Ovary (tissue), 9 donors: ENCODE measurements around the gene C6orf62. TPM values are rescaled to one million over a fixed set of nuclear protein-coding genes. Genes with fewer than 3 reads are reported as not detected.

Experiments
- DNase-seq, 5 donors: peaks; one replicate each; pipeline ENCODE4 v3.0.0-alpha.2; 2019 to 2020
- H3K27ac ChIP-seq, 2 donors: fragments of 200-600 bp; one replicate each; pipeline versions ENCODE4 v1.5.1 to v1.8.0; 2019 to 2022
- H3K27me3 ChIP-seq: fragments of 200-600 bp; one replicate; pipeline ENCODE4 v1.8.0; 2022
- H3K36me3 ChIP-seq: fragments of 200-600 bp; sonication (generic); one replicate; pipeline ENCODE4 v1.5.1; 2019
- H3K4me1 ChIP-seq: one replicate; pipeline ENCODE4 v1.8.1; 2013; ENCODE audit warnings: mild to moderate bottlenecking, moderate library complexity; ENCODE audit not compliant: insufficient read depth
- H3K4me3 ChIP-seq: fragments of 200-600 bp; sonication (generic); one replicate; pipeline ENCODE4 v1.5.1; 2017
- H3K9me3 ChIP-seq, 2 donors: fragments of 200-600 bp in 1 of 2; sonication (generic) in 1 of 2; one replicate each; pipeline versions ENCODE4 v1.5.1 to v1.8.1; 2013 to 2019; ENCODE audit warnings: mild to moderate bottlenecking in 1 of 2, moderate library complexity in 1 of 2
- CTCF ChIP-seq, 3 donors: fragments of 450-650 bp in 2 of 3; fragments of 200-600 bp in 1 of 3; IDR thresholded peaks; one replicate each; pipeline versions ENCODE4 v1.5.1 to v1.8.0; 2016 to 2022; ENCODE audit warnings: antibody characterized with exemption in 3 of 3, mild to moderate bottlenecking in 1 of 3
- EP300 ChIP-seq: sonication (generic); formaldehyde crosslinking; IDR thresholded peaks from one replicate; pipeline ENCODE4 v1.6.1; 2017; ENCODE audit warnings: antibody characterized with exemption
- POLR2A ChIP-seq: fragments of 450-650 bp; IDR thresholded peaks from one replicate; pipeline ENCODE4 v1.6.1; 2017; ENCODE audit warnings: antibody characterized with exemption, mild to moderate bottlenecking, moderate library complexity
- WGBS, 3 donors: extraction: QIAGEN DNeasy Blood & Tissue Kit in 1 of 3; methylation state at CpG; one replicate each; pipeline versions ENCODE4 v1.1.5 to v1.1.7; 2013 to 2017; 5-methylcytosine and 5-hydroxymethylcytosine counted together
- intact Hi-C, 4 donors: fragments of 100-400 bp; cut with DNase I; formaldehyde crosslinking; loops; one replicate each; pipeline versions ENCODE4 v1.11.0 to v1.15.1; 2022 to 2023
- polyA plus RNA-seq, 2 donors: library from polyadenylated mRNA; stranded (reverse); fragments of 200-250 nt in 1 of 2; fragments of 350-450 nt in 1 of 2; fragmentation: Illumina TruSeq in 1 of 2; extraction: RNeasy Lipid Tissue Mini Kit (QIAGEN cat#74804) in 1 of 2; gene quantifications; one replicate each; pipeline ENCODE4 v1.2.3, GENCODE V29; 2013 to 2014
- total RNA-seq, 7 donors: library from RNA; depleted of rRNA in 2 of 7; stranded (reverse); fragments of >200 nt in 2 of 7; fragmentation: NEBNext Ultra II Directional in 3 of 7; extraction: Animal tissue kit (Norgen Biotek cat#: 25700) in 3 of 7; gene quantifications; one replicate each; pipeline versions ENCODE4 v1.1.0 to v1.2.4, GENCODE V29; 2016 to 2023
- donor health status: DM: no; HTN: no; CAD: no; lungs with moderate emphysema.
- donor health status: DM: no; HTN: no; CAD: no.
- donor health status: Bipolar disorder and iron deficiency.
- donor health status: DM: yes; HTN: yes; CAD: no.
- donor health status: DM: no; HTN: no; CAD: no.
- donor health status: DM: yes; HTN: yes; CAD: no.

The C6orf62 gene
- total and polyA plus RNA-seq, 9 donors = 40.6 to 101 (median 76.0) TPM

- intact Hi-C loops = loop anchor here in 3 of 4 donors (10.0 kb wide), 2 partner anchors 97 to 107 kb away; no protein-coding TSS in a partner anchor
- no peak overlapping the region for H3K4me3 ChIP-seq
- no peaks in the 10 kb centered on the region for H3K4me1 ChIP-seq
- no peaks in the 10 kb centered on the region for H3K36me3 ChIP-seq
- H3K9me3 ChIP-seq = no peaks in the 10 kb centered on the region
- TF ChIP-seq POLR2A = no peak
- no peak for TF ChIP-seq CTCF (IDR thresholded peaks at IDR 0.05)
- TF ChIP-seq EP300 = no peak
- H3K27ac ChIP-seq = no peak overlapping the region
- DNase-seq = no peak
- no peaks in the 10 kb centered on the region for H3K27me3 ChIP-seq
- WGBS, 3 donors = 79 to 91% (median 82%) methylated on average over 3 of the region's 3 CpGs
These were observed 27.4 kb downstream of the C6orf62 start for GRCh38 chr6:24691550-24691949.

GRCh38 chr6:24690593-24690992, 28.4 kb downstream of the C6orf62 start:
- intact Hi-C loops = loop anchor here in 3 of 4 donors (10.0 kb wide), 2 partner anchors 96 to 106 kb away; no protein-coding TSS in a partner anchor
- no peak for DNase-seq
- no peaks in the 10 kb centered on the region for H3K9me3 ChIP-seq
- H3K36me3 ChIP-seq = no peaks in the 10 kb centered on the region
- no peaks in the 10 kb centered on the region for H3K27me3 ChIP-seq
- no peak for TF ChIP-seq EP300
- no peak for TF ChIP-seq CTCF (IDR thresholded peaks at IDR 0.05)
- no peak for TF ChIP-seq POLR2A
- no peak overlapping the region for H3K27ac ChIP-seq
- H3K4me3 ChIP-seq = no peak overlapping the region
- H3K4me1 ChIP-seq = no peaks in the 10 kb centered on the region
- 65 to 78% (median 75%) methylated on average over 1 of the region's 1 CpG for WGBS, 3 donors

GRCh38 chr6:24689964-24690363, 29.0 kb downstream of the C6orf62 start:
- Histone ChIP-seq H3K4me1 (no peaks in the 10 kb centered on the region), H3K36me3 (no peaks in the 10 kb centered on the region), H3K4me3 (no peak overlapping the region), H3K27ac (no peak overlapping the region), H3K27me3 (no peaks in the 10 kb centered on the region), H3K9me3 (no peaks in the 10 kb centered on the region)
- intact Hi-C loops = loop anchor here in 3 of 4 donors (10.0 kb wide), 2 partner anchors 95 to 105 kb away; no protein-coding TSS in a partner anchor
- WGBS, 3 donors = 38 to 59% (median 58%) methylated on average over 2 of the region's 2 CpGs
- DNase-seq = no peak
- no peak for TF ChIP-seq CTCF (IDR thresholded peaks at IDR 0.05)

- H3K4me1 ChIP-seq = no peaks in the 10 kb centered on the region
- no peak overlapping the region for H3K4me3 ChIP-seq
- no peak overlapping the region for H3K27ac ChIP-seq
- H3K36me3 ChIP-seq = no peaks in the 10 kb centered on the region
- DNase-seq = no peak
- intact Hi-C loops = no loop called here
- no peaks in the 10 kb centered on the region for H3K27me3 ChIP-seq
- H3K9me3 ChIP-seq = no peaks in the 10 kb centered on the region
- 94 to 97% (median 94%) methylated on average over 4 of the region's 4 CpGs for WGBS, 3 donors
- TF ChIP-seq POLR2A (no peak), EP300 (no peak), CTCF (IDR thresholded peaks at IDR 0.05) (no peak)
These were observed 32.0 kb downstream of the C6orf62 start for GRCh38 chr6:24686946-24687345.

- no peak for TF ChIP-seq EP300
- TF ChIP-seq POLR2A = no peak
- no peak for TF ChIP-seq CTCF (IDR thresholded peaks at IDR 0.05)
- Histone ChIP-seq H3K9me3 (no peaks in the 10 kb centered on the region), H3K36me3 (no peaks in the 10 kb centered on the region), H3K27ac (no peak overlapping the region), H3K4me3 (no peak overlapping the region), H3K4me1 (no peaks in the 10 kb centered on the region), H3K27me3 (no peaks in the 10 kb centered on the region)
- intact Hi-C loops = no loop called here
- 95 to 100% (median 97%) methylated on average over 1 of the region's 1 CpG for WGBS, 3 donors
- no peak for DNase-seq
These were observed 32.5 kb downstream of the C6orf62 start for GRCh38 chr6:24686408-24686807.
